Cardiac muscle cell (in vitro differentiated cells and primary cell): ENCODE results near the gene PRKACA. TPM values are rescaled to one million over a fixed set of nuclear protein-coding genes. Genes with fewer than 3 reads are reported as not detected.
"Not testable (repeated sequence)": the region's sequence is repeated elsewhere in the genome, so short reads cannot be mapped to it uniquely, and the experiment has no call there.

Experiments used
- DNase-seq, 2 donors: peaks; one replicate each; pipeline versions ENCODE4 v3.0.0 to v3.0.0-alpha.2; 2010 to 2017; ENCODE audit warnings: low read depth in 1 of 2, low spot score in 1 of 2
- H3K27ac ChIP-seq: fragments of 200-600 bp; sonication (generic); 2 replicates; pipeline ENCODE4 v1.5.1; 2016
- H3K27me3 ChIP-seq: fragments of 200-600 bp; sonication (generic); 2 replicates; pipeline ENCODE4 v1.6.0; 2016; ENCODE audit warnings: control low read depth
- H3K36me3 ChIP-seq: fragments of 200-600 bp; sonication (generic); 2 replicates; pipeline ENCODE4 v1.5.1; 2016; ENCODE audit warnings: control low read depth
- H3K4me1 ChIP-seq: fragments of 200-600 bp; sonication (generic); 2 replicates; pipeline ENCODE4 v1.8.1; 2017; ENCODE audit warnings: low read depth, mild to moderate bottlenecking, mixed run types
- H3K4me3 ChIP-seq: fragments of 200-600 bp; sonication (generic); 2 replicates; pipeline ENCODE4 v1.5.1; 2016; ENCODE audit warnings: mild to moderate bottlenecking
- H3K9me3 ChIP-seq: fragments of 200-600 bp; sonication (generic); 2 replicates; pipeline ENCODE4 v1.5.1; 2017; ENCODE audit warnings: low read depth, mild to moderate bottlenecking, control low read depth
- polyA plus RNA-seq: library from polyadenylated mRNA; unstranded; fragments of >200 nt; fragmentation: Nextera tagmentation; extraction: Ambion mirVana; gene quantifications from 2 replicates; pipeline ENCODE4 v1.2.1, GENCODE V29; 2016
- total RNA-seq: library from RNA; depleted of rRNA; stranded (reverse); fragments of >200 nt; gene quantifications from 2 replicates; pipeline ENCODE4 v1.2.3, GENCODE V29; 2016
- TF ChIP-seq, protein P1 (sequence below): IDR thresholded peaks from 2 replicates; pipeline ENCODE4 v1.5.1; 2012; ENCODE audit warnings: low read depth, mild to moderate bottlenecking, low read length

The PRKACA gene
- total and polyA plus RNA-seq, 2 experiments from 2014 or later, result 30.6 to 95.2 TPM

GRCh38 chr19:14150041-14150769 lies 32.6 kb upstream of the PRKACA start:
- Histone ChIP-seq H3K36me3 (peaks cover 12% of the 10 kb centered on the region), H3K4me3 (no peak overlapping the region), H3K27me3 (no peaks in the 10 kb centered on the region), H3K27ac (peak overlapping the region; percentile 63), H3K4me1 (peaks cover 18% of the 10 kb centered on the region), H3K9me3 (no peaks in the 10 kb centered on the region)
- DNase-seq, result no peak
- TF ChIP-seq, protein P1, sequence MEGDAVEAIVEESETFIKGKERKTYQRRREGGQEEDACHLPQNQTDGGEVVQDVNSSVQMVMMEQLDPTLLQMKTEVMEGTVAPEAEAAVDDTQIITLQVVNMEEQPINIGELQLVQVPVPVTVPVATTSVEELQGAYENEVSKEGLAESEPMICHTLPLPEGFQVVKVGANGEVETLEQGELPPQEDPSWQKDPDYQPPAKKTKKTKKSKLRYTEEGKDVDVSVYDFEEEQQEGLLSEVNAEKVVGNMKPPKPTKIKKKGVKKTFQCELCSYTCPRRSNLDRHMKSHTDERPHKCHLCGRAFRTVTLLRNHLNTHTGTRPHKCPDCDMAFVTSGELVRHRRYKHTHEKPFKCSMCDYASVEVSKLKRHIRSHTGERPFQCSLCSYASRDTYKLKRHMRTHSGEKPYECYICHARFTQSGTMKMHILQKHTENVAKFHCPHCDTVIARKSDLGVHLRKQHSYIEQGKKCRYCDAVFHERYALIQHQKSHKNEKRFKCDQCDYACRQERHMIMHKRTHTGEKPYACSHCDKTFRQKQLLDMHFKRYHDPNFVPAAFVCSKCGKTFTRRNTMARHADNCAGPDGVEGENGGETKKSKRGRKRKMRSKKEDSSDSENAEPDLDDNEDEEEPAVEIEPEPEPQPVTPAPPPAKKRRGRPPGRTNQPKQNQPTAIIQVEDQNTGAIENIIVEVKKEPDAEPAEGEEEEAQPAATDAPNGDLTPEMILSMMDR, result no peak

DNA sequence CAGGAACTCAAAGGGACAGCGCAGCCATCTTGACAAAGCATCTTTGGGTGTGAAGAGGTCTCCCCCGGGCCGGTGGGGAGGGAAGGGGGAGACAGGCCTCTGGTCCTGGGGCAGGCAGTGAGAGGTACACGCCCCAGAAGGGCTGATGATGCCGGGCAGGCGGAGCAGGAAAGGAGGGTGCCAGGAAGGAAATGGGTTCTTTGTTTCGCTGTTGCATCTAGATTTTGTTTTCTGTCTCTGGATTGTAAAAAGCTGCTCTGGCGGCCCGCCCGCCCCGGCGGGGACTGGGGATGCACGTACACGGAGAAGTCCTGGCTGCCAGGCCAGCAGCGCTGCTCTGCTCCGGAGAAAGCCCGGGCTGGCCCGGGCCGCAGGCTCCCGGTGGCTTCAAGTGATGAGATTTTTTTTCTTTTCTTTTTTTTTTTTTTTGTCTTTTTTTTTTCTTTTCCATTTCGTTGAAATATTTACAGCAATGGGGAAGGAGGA lies 32.0 kb upstream of the PRKACA start:
- no peak overlapping the region for H3K4me3 ChIP-seq

DNA sequence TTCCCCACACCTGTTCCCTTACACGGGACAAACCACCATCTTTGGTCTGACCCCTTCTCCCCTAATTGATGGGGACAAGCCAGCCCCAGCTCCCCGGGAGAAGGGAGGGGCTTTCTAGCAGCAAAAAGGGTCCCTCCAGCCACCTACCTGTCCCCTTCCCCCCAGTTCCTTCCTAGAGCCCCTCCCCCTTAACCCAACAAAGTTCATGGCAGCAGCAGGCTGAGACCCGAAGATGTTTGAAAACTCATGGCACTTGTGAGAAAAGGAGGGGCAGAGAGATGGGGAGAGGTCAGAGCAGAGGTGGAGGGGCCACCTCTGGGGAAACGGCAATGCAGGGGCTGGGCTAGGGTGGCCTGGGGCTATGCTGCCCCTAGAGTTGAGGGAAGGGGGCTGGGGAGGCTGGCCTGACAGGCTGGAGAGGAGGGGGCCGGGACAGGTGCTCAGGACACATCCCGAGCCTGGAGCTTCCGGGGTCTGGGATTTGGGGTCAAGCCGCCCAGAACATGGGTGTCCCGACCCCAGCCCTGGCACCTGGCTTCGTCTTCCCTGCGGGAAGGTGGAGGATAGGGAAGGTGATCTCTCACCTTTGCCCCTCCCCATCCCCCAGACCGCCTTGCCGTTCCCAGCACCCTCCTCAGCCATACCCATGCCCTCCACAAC lies 31.3 kb upstream of the PRKACA start:
- H3K9me3 ChIP-seq, result no peaks in the 10 kb centered on the region
- no peak overlapping the region for H3K4me3 ChIP-seq
- H3K36me3 ChIP-seq, result peaks cover 8% of the 10 kb centered on the region
- no peak for DNase-seq
- TF ChIP-seq, protein P1, result no peak
- peaks cover 18% of the 10 kb centered on the region for H3K4me1 ChIP-seq
- H3K27me3 ChIP-seq, result no peaks in the 10 kb centered on the region
- H3K27ac ChIP-seq, result no peak overlapping the region

More for the DNA sequence above, 32.0 kb upstream of the PRKACA start:
- DNase-seq, result peak in 1 of 2 donors; percentile 82
- H3K36me3 ChIP-seq, result peaks cover 8% of the 10 kb centered on the region
- H3K9me3 ChIP-seq, result no peaks in the 10 kb centered on the region
- TF ChIP-seq, protein P1, result no peak
- H3K4me1 ChIP-seq, result peaks cover 18% of the 10 kb centered on the region
- H3K27ac ChIP-seq, result peak overlapping the region; percentile 63
- H3K27me3 ChIP-seq, result no peaks in the 10 kb centered on the region

DNA sequence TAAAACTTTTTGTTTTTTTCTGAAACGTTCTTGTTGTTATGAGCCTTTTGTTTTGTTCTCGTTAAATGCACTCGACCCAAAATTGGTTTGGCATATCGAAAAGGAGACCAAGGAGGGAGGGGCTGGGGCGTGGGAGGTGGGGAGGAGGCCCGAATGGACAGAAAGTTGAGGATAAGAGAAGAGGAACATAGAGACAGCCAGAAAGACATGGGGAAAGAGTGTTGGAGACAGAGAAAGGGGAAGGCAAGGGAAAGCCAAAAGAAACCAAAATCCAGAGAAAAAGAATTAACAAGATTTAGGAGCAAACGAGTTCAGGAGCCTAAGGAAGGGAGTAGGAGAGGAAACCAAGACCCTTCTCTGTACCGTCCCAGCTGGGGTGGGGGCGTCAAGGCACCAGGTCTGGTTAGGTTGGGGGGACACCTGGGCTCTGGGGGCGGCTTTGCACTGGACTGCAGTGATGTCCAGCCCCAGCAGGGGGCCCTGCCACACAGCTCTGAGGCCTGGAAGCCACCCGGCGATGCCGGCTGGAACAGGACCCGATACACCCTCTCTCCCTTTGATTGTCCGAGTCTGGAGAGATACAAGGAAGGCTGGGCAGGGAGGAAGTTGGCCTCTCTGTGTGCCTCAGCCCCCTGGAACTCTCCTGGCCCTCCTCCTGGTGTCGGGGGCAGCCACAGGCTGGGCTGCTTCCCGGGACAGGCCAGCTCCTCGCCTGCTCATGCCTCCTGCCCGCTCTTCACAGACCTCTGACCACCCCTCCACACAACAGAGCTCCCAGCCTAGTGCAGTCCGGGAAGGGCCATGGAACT lies 30.4 kb upstream of the PRKACA start:
- TF ChIP-seq, protein P1, result peak; percentile 97
- H3K4me1 ChIP-seq, result peaks cover 18% of the 10 kb centered on the region
- DNase-seq, result peak; percentile 78 to 80
- H3K27ac ChIP-seq, result no peak overlapping the region
- H3K9me3 ChIP-seq, result no peaks in the 10 kb centered on the region
- peaks cover 6% of the 10 kb centered on the region for H3K36me3 ChIP-seq
- H3K4me3 ChIP-seq, result no peak overlapping the region
- no peaks in the 10 kb centered on the region for H3K27me3 ChIP-seq

- Histone ChIP-seq H3K4me3 (no peak overlapping the region), H3K27me3 (no peaks in the 10 kb centered on the region), H3K4me1 (peaks cover 18% of the 10 kb centered on the region), H3K36me3 (peaks cover 2% of the 10 kb centered on the region), H3K9me3 (no peaks in the 10 kb centered on the region), H3K27ac (no peak overlapping the region)
- TF ChIP-seq, protein P1, result no peak
- peak in 1 of 2 donors; percentile 94 for DNase-seq
Observed at GRCh38 chr19:14146789-14147216, 29.2 kb upstream of the PRKACA start.

DNA sequence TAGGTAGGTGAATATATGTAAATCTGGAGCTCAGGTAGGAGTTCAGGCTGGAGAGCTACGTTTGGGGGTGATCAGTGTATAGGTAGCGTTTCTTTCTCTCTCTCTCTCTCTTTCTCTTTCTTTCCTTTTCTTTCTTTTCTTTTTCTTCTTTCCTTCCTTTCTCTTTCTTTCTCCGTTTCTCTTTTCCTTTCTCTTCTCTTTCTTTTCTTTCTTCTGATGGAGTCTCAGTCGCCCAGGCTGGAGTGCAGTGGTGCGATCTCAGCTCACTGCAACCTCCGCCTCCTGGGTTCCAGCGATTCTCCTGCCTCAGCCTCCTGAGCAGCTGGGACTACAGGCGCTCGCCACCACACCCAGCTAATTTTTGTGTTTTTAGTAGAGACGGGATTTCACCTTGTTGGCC lies 28.6 kb upstream of the PRKACA start:
- not testable (repeated sequence) for H3K9me3 ChIP-seq, H3K4me3 ChIP-seq, H3K27me3 ChIP-seq, DNase-seq, H3K27ac ChIP-seq, H3K36me3 ChIP-seq
- peaks cover 18% of the 10 kb centered on the region for H3K4me1 ChIP-seq
